Ascending aorta (tissue), 2 donors: ENCODE data around the gene EME1. TPM values are rescaled to one million over a fixed set of nuclear protein-coding genes. Genes with fewer than 3 reads are reported as not detected.
A peak's percentile ranks its signal among the peaks of the same experiment; 100 is the strongest.

Experiments used
- DNase-seq, 2 donors: peaks; one replicate each; pipeline ENCODE4 v3.0.0-alpha.2; 2019; ENCODE audit warnings: low spot score in 2 of 2
- H3K27ac ChIP-seq, 2 donors: fragments of 200-600 bp; sonication (generic); one replicate each; pipeline ENCODE4 v1.5.1; 2016 to 2017; ENCODE audit warnings: mild to moderate bottlenecking in 1 of 2
- H3K27me3 ChIP-seq: fragments of 200-600 bp; sonication (generic); one replicate; pipeline ENCODE4 v1.5.1; 2017
- H3K36me3 ChIP-seq, 2 donors: fragments of 200-600 bp; sonication (generic); one replicate each; pipeline ENCODE4 v1.5.1; 2016
- H3K4me1 ChIP-seq, 2 donors: fragments of 200-600 bp; sonication (generic); one replicate each; pipeline ENCODE4 v1.5.1; 2016 to 2017; ENCODE audit warnings: mild to moderate bottlenecking in 1 of 2
- H3K4me3 ChIP-seq, 2 donors: fragments of 200-600 bp; sonication (generic); one replicate each; pipeline ENCODE4 v1.5.1; 2016 to 2017; ENCODE audit warnings: mild to moderate bottlenecking in 1 of 2
- H3K9me3 ChIP-seq, 2 donors: fragments of 200-600 bp; sonication (generic); one replicate each; pipeline ENCODE4 v1.5.1; 2016
- intact Hi-C: fragments of 100-400 bp; cut with DNase I; formaldehyde crosslinking; loops from one replicate; pipeline ENCODE4 v1.15.1; 2023
- total RNA-seq: library from RNA; depleted of rRNA; stranded (reverse); fragments of >200 nt; gene quantifications from one replicate; pipeline ENCODE4 v1.1.0, GENCODE V29; 2016
- TF ChIP-seq, protein P1 (sequence below), 3 experiments: fragments of 200-600 bp in 2 of 3; fragments of 450-650 bp in 1 of 3; sonication (generic) in 2 of 3; IDR thresholded peaks; one replicate each; pipeline ENCODE4 v1.5.1; 2016 to 2019; ENCODE audit warnings: antibody characterized with exemption in 3 of 3, mild to moderate bottlenecking in 1 of 3, moderate library complexity in 1 of 3

Gene EME1
- total RNA-seq, 1 donor from 2014 or later: not detected

DNA sequence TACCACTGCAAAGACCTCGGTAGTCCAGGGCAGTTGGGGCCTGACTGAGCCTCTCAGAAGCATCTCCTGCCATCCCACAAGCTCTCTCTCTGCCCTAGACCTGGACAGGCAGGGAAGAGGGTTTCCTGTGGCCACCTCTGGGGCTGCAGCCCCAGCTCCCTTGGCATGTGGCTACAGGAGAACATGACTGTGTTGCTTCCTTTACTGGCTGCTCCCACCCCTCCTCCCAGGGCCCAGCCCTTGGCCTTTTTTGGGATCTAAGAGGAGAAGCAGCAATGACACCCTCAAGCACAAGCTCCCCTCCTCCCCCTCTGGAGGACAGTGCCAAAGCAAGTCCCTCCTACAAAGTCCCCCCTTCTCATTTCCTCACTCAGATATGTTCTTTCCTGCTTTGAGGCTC, 5.6 kb upstream of the EME1 start:
- TF ChIP-seq, protein P1, sequence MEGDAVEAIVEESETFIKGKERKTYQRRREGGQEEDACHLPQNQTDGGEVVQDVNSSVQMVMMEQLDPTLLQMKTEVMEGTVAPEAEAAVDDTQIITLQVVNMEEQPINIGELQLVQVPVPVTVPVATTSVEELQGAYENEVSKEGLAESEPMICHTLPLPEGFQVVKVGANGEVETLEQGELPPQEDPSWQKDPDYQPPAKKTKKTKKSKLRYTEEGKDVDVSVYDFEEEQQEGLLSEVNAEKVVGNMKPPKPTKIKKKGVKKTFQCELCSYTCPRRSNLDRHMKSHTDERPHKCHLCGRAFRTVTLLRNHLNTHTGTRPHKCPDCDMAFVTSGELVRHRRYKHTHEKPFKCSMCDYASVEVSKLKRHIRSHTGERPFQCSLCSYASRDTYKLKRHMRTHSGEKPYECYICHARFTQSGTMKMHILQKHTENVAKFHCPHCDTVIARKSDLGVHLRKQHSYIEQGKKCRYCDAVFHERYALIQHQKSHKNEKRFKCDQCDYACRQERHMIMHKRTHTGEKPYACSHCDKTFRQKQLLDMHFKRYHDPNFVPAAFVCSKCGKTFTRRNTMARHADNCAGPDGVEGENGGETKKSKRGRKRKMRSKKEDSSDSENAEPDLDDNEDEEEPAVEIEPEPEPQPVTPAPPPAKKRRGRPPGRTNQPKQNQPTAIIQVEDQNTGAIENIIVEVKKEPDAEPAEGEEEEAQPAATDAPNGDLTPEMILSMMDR (IDR thresholded peaks at IDR 0.05): no peak
- Histone ChIP-seq H3K36me3 (peaks cover 40 to 47% of the 10 kb centered on the region in 2 donors), H3K4me1 (peaks cover 0 to 9% of the 10 kb centered on the region in 2 donors), H3K4me3 (no peak overlapping the region), H3K27ac (no peak overlapping the region), H3K9me3 (no peaks in the 10 kb centered on the region), H3K27me3 (no peaks in the 10 kb centered on the region)
- intact Hi-C loops: no loop called here
- DNase-seq: no peak

DNA sequence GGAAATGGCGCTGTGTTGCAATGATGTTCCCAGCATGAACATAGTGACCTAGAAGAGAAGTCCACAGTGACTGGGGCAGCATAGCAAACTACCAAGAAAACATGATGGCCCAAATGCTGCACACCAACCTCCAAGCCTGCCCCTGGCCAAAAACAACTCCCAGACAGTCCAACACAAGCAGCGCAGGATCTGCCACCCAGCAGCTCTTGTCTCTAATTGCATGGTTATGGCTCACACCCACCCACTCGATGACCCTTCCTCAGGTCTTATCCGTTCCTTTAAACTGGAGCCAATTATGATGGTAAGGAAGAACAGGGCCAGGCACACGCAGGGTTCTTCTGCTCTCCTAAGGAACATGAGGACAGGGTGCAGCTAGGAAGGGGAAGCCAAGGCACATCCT, 3.0 kb upstream of the EME1 start:
- DNase-seq: no peak
- no peaks in the 10 kb centered on the region for H3K27me3 ChIP-seq
- no peaks in the 10 kb centered on the region for H3K9me3 ChIP-seq
- intact Hi-C loops: no loop called here
- H3K4me3 ChIP-seq: no peak overlapping the region
- H3K4me1 ChIP-seq: peaks cover 0 to 12% of the 10 kb centered on the region in 2 donors
- TF ChIP-seq, protein P1 (IDR thresholded peaks at IDR 0.05): no peak
- H3K36me3 ChIP-seq: peaks cover 38 to 47% of the 10 kb centered on the region in 2 donors
- H3K27ac ChIP-seq: no peak overlapping the region

DNA sequence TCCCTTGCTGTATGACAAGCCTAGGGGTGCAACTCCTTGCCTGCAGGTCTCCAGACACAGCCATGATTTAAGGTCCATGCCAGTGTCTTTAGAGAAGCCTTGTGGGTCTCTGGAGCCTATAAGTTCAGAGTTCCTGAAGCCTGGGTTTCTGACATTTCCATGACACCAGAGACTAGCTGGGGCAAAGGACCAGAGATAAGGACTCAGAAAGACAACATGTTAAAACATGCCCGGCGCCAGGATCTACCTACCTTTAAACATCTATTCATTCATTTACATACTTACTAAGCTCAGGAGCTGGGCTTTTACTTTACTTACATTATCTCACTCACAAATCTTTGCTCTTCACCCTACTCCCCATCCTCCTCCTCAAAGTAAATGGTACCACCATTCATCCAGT, 1.5 kb upstream of the EME1 start:
- Histone ChIP-seq H3K36me3 (peaks cover 26 to 38% of the 10 kb centered on the region in 2 donors), H3K9me3 (no peaks in the 10 kb centered on the region), H3K4me1 (peaks cover 0 to 12% of the 10 kb centered on the region in 2 donors), H3K4me3 (peak overlapping the region in 1 of 2 donors; percentile 68), H3K27me3 (no peaks in the 10 kb centered on the region), H3K27ac (no peak overlapping the region)
- TF ChIP-seq, protein P1 (IDR thresholded peaks at IDR 0.05): no peak
- intact Hi-C loops: no loop called here
- no peak for DNase-seq

DNA sequence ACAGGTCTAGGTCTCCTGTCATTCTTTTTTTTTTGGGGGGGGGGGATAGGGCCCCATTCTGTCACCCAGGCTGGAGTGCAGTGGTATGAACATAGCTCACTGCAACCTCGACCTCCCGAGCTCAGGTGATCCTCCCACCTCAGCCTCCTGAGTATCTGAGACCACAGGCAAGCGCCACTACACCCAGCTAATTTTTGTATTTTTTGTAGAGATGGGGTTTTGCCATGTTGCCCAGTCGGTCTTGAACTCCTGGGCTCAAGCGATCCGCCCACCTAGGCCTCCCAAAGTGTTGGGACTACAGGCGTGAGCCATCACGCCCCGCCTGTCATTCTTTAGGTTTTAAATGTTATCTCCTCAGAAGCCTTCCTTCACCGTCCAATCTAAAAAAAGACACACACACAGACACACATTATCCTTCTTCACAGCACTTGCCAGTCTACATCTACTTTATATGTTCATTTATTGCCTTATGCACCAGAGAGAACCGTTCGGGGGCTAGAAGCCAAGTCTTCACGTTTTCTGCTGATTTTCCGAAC, 739 bp upstream of the EME1 start:
- no peaks in the 10 kb centered on the region for H3K27me3 ChIP-seq
- H3K27ac ChIP-seq: peak overlapping the region; percentile 85 to 96
- no peak for DNase-seq
- intact Hi-C loops: loop anchor here (2.0 kb wide), 1 partner anchor 25 kb away; the partner anchor contains the start of gene XYLT2
- TF ChIP-seq, protein P1 (IDR thresholded peaks at IDR 0.05): no peak
- peaks cover 20 to 30% of the 10 kb centered on the region in 2 donors for H3K36me3 ChIP-seq
- peak overlapping the region; percentile 68 to 78 for H3K4me3 ChIP-seq
- no peaks in the 10 kb centered on the region for H3K9me3 ChIP-seq
- H3K4me1 ChIP-seq: peaks cover 0 to 12% of the 10 kb centered on the region in 2 donors

DNA sequence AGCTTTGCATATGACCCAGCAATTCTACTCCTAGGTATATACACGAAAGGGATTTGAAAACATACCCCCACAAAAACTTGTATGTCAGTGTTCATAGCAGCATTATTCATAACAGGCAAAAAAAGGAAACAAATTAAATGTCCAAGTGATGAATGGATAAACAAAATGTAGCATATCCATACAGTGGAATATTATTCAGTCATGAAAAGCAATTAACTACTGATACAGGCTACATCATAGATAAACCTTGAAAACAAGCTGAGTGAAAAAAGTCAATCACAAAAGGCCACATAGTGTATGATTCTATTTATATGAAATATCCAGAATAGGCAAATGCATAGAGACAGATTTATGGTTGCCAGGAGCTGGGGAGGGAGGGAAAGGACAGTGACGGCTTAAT, 676 bp downstream of the EME1 start:
- no peak for DNase-seq
- Histone ChIP-seq H3K27me3 (no peaks in the 10 kb centered on the region), H3K27ac (no peak overlapping the region), H3K36me3 (peaks cover 9 to 16% of the 10 kb centered on the region in 2 donors), H3K9me3 (no peaks in the 10 kb centered on the region), H3K4me3 (peak overlapping the region in 1 of 2 donors; percentile 68), H3K4me1 (peaks cover 0 to 12% of the 10 kb centered on the region in 2 donors)
- intact Hi-C loops: loop anchor here (1.0 to 2.0 kb wide), 2 partner anchors 24 to 27 kb away; partner anchors contain the start of genes LRRC59 and XYLT2
- TF ChIP-seq, protein P1 (IDR thresholded peaks at IDR 0.05): no peak
